HG02981 (cell line): ENCODE results near the gene TTYH1.
"Not testable (repeated sequence)": the region's sequence is repeated elsewhere in the genome, so short reads cannot be mapped to it uniquely, and the experiment has no call there.

Experiments
- ATAC-seq: cut with Tn5 transposase; IDR thresholded peaks from one replicate; pipeline ENCODE4 v1.9.1; 2021; ENCODE audit warnings: mild to moderate bottlenecking, moderate library complexity; ENCODE audit not compliant: unreplicated experiment

Gene TTYH1

DNA sequence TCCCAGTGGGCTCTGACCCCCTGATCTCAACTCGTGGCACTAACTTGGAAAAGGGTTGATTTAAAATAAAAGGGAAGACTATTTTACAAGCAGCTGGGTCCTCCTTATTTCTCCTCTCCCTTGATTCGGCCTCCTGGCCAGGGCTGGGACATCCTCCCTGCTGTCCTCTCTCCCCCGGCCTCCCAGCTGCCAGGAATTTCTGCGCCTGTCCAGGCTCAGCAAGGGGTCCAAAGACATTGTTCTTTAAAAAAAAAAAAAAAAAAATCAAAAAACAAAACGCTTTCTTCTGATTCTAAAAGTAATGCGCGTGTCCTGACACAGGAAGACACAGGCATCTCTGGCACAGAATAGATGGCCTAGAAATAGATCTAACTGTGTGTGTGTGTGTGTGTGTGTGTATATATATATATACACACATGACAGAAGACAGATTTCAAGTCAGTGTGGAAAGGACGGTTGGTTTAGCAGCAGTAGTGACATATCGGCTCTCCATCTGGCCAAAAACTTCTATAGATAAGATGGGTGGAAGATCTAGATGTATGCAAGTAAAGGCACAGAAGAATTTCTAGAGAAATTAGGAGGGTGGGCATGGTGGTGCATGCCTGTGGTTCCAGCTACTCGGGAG, 21.5 kb downstream of the TTYH1 start:
- ATAC-seq = no peak

DNA sequence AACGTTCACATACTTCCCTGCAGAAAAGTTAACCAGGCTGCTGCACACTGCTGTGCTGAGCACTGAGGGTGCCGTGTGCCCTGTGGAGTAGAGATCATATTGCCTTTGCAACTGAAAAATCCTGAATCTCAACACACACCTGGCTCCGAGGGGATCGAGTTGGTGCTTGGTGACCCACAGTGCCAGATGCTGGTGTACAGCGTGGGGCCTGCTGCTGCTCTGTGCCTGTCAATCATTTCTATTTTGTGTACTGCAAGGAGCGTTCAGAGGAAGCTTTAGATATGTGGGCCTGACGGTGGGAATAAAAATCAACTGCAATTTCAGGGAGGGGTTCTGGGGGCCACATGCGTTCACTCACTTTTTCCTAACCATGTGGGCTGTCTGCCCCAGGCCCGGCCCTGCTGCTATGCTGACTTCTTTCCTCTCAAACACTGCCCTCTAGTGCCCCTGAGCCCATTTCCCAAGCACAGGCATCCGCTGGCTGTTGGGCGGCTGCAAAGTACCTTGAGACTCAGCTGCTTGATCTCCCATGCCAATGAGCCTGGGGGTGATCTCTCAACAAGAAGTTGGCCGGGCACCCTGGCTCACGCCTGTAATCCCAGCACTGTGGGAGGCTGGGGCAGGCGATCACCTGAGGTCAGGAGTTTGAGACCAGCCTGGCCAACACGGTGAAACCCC, 24.0 kb downstream of the TTYH1 start:
- no peak for ATAC-seq

DNA sequence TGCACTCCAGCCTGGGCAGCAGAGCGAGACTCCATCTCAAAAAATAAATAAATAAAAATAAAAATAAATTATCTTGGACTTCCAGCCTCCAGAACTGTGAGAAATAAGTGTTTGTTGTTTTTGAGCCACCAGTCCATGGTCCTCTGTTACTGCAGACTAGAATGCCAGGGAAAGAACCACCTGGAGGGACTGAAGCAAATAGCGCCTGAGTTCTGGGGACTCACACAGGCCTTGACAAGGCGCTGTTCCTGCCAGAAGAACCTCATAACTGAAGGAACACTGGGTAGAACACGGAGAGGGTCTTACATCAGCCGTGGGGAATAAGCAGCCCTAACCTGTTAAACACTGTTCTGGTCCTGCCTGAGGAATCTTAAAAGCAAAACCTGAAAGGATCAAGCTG, 25.4 kb downstream of the TTYH1 start:
- no peak for ATAC-seq

DNA sequence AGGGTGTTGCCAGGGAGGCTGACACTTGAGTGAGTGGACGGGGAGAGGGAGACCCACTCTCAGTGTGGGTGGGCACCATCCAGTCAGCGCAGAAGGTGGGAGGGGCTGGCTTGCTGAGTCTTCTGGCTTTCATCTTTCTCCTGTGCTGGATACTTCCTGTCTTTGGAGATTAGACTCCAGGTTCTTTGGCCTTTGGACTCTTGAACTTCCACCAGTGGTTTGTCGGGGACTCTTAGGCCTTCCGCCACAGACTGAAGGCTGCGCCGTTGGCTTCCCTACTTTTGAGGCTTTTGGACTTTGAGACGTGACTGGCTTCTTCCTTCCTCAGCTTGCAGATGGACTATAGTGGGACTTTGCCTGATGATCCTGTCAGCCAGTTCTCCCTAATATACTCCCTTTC, 29.5 kb downstream of the TTYH1 start:
- ATAC-seq = no peak

DNA sequence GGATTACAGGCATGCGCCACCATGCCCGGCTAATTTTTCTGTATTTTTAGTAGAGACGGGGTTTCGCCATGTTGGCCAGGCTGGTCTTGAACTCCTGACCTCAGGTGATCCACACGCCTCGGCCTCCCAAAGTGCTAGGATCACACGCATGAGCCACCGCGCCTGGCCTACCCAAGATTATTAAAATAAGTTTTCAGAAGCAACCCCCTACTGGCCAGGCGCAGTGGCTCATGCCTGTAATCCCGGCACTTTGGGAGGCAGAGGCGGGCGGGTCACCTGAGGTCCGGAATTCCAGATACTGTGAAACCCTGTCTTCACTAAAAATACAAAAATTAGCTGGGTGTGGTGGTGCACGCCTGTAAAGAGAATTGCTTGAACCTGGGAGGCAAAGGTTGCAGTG, 31.1 kb downstream of the TTYH1 start:
- ATAC-seq = not testable (repeated sequence)

DNA sequence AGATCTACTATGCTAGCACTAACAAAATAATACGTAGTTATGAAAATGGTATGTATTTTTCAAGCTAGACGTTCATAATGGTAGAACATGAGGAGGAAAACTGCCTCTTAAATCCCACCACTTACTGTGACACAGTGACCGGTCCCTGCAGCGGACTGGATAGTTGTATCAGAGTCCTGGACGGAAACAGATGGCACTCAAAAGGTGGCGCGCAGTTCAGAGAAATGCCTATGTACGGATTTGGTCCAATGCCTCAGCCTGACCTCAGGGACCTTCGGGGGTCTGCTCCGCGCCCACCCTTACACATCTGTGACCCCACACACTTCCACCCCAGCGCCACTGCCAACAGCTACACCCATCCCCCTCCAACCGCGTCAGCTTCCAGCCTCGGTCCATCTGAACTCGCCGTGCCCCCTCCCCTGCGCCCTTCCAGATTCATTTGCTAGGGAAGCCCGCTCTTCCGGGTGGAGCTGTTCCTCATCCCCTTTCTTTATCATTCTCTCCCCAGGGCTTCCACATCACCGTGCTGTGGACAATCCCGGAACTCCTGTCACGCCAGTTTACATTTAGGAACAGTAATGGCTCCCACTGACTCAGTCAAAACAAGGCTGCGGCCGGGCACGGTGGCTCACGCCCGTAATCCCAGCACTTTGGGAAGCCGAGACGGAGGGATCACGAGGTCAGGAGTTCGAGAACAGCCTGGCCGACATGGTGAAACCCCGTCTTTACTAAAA, 32.9 kb downstream of the TTYH1 start:
- ATAC-seq = no peak

DNA sequence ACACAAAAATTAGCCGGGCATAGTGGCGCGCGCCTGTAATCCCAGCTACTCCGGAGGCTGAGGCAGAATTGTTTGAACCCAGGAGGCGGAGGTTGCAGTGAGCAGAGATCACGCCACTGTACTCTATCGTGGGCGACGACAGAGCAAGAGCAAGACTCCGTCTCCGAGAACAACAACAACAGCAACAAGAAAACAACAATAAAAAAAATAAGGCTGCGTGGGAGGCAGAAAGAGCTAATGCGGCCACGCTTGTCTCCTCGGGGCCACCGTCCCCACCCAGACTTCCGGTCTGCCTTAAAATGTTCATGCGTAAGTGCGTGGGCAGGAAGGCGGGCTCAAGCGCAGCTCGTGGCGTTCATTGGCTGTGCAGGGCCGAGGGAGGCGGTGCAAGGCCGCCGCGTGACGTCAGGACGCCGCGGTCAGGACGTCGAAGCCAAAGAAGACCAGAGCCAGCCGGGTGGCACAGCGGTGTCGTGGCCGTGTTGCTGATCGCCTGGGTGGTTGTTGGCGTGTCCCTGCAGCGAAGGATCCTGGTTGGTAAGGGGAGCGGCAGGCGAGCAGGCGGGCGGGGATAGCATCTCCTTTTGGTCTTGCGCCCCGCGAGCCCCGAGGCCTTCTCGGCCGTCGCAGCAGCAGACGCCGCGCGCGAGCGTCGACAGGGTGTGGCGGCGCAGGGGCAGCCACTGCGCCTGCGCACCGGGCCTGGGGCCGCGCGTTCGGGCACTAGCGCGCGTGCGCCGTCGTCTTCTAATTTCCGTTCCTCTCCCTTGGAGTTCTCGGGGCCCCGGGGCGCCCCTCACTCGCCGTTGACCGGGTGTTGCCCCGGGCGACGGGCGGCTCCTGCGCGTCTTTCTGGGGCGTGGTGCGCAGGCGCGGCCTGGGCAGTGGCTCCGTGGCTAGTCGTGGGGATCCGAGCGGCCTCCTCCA, 33.8 kb downstream of the TTYH1 start, which contains the start of gene LENG8:
Gene LENG8 (plus strand): TSS at position 426 of the 927 bp plus-strand sequence. CDS start 2,146 bp downstream, outside the sequence.
- ATAC-seq = peak; percentile 87

DNA sequence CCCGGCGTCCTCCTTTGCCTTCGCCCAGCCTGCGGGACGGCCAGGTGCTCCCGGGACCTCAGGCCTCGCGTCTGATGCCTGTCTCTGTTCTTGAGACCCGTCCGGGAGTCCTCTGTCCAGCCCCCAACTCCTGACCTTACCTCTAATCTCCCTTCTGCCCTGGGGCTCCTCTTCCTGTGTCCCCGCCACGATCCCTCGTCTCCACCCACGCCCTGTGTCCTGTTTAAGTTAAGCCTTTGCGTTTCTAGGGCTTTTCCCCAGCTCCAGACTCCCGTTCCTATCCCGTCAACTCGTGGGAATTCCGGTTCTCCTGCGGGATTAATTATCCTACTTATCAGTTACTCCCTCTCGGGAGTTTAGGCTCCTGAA, 34.4 kb downstream of the TTYH1 start:
- ATAC-seq = peak; percentile 1

DNA sequence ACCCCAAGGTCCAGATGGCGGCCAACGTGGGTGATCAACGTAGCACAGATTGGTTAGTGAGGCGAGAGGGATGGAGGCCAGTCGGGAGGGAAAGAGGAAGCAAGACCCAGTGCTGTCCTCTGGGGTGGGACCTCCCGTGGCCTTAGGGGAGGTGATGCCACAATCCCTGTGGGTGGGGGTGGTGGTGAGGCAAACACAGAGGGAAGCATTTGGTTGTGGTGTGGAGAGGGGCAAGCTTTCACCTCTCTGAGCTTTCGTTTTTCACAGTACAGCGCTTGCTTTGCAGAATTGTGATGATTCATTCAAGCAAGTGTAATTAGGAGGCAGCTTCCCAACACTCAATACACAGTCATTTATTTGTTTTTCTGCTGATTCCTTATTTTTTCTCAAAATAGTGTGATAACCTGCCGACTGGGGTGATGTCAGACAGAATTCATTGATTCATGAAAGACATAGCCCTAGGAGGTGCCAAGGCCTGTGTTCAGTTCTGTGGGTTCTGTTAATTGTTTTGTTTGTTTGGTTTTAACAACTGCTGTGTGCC, 36.1 kb downstream of the TTYH1 start:
- ATAC-seq = no peak

DNA sequence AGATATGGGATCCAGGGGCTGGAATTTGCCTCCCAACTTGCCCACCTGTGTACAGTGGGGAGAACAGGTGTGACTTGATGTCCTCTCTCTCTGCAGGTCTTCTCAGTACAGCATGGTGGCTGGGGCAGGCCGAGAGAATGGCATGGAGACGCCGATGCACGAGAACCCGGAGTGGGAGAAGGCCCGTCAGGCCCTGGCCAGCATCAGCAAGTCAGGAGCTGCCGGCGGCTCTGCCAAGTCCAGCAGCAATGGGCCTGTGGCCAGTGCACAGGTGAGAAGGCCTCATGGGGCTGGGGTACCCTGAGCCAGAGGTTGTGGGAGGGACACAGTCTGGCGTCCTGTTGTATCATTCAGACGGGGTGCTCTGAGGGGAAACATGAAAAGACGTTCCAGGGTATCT, 36.7 kb downstream of the TTYH1 start:
- no peak for ATAC-seq

DNA sequence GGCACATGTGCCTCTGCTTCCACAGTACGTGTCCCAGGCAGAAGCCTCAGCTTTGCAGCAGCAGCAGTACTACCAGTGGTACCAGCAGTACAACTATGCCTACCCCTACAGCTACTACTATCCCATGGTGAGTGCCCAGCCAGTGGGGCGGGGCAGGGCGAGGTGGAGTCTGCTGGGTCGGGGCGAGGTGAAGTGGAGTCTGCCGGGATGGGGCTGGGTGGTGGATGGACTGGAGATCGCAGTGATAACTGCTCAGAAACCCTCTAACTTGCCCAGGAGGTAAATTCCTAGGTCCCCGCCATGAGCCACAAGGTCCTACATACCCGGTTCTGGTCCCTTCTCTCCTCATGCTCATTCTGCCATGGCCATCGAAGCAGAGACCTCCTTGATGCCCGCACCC, 37.4 kb downstream of the TTYH1 start:
- ATAC-seq = no peak

DNA sequence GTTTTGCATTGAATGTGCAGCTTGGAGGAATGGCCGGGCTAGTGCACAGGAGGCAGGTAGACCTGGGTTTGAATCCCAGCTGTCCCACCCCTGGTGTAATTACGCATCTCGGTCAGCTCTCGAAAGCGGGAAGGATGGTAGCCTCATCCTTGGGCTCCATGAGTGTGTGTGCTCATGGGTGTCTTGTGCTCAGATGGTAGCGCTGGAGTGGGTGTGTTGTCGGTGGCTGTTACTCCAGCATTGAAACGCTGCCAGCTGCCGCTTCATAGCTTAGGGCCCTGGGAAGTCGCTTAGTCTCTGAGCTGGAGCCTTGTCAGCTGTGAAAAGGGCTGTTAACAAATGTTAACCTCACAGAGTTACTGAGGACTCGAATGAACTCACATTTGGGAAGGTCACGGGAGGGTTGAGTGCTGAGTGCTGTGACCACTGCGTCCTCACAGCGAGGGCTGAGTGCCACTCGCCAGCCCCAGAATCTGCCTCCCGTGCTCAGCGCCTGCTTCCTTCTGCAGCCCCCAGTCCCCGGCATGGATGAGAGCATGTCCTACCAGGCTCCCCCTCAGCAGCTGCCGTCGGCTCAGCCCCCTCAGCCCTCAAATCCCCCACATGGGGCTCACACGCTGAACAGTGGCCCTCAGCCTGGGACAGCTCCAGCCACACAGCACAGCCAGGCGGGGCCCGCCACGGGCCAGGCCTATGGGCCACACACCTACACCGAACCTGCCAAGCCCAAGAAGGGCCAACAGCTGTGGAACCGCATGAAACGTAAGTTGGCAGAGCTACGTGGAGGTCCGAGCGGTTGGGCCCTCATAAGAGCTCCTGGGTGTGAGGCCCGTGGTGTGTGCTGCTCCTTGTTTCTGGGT, 38.9 kb downstream of the TTYH1 start:
- no peak for ATAC-seq

DNA sequence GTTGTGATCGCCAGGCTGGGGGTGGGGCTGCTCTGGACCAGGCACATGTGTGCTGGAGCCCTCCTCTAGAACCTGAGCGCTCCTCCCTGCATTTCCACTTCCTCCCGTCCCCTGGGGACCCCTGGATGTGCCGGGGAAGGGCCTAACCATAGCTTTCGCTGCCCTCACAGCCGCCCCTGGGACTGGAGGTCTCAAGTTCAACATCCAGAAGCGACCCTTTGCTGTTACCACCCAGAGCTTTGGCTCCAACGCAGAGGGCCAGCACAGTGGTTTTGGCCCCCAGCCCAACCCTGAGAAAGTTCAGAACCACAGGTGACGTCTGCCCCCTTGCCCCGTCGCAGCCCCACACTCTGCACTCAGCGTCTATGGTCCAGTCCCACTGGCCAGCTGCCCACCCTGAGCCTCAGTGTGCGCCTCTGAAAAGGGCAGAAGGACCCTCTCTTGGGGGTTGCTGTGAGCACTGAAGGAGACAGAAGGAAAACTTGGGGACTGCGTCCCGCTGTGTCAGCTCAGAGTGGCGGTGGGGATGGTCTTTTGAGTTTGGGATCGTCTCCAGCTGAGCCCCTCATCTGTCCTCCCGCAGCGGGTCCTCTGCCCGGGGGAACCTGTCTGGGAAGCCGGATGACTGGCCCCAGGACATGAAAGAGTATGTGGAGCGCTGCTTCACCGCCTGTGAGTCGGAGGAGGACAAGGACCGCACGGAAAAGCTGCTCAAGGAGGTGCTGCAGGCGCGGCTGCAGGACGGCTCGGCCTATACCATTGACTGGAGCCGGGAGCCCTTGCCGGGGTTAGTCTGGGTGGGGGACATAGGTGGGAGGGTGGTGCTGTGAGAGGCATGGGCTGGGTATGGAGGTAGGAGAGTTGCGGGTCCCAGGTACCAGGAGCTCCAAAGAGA, 39.8 kb downstream of the TTYH1 start:
- no peak for ATAC-seq

DNA sequence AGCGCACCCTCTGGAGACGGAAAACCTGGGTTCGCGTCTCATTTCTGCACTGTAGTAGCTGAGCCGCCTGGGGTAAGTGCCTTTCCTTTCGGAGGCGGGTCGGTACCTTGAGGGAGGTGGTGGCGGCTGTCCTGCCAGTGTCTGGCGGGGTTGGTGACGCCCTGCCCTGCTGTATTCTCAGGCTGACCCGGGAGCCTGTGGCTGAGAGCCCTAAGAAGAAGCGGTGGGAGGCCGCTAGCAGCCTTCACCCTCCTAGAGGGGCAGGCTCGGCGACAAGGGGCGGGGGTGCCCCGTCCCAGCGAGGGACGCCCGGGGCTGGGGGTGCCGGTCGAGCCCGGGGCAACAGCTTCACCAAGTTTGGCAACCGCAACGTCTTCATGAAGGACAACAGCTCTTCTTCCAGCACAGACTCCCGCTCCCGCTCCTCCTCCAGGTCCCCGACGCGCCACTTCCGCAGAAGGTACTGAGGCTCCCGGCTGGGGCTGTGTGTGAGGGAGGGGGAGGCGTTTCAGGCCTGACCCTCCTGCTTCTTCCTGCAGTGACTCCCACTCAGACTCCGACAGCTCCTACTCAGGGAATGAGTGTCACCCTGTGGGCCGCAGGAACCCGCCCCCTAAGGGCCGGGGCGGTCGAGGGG, 40.6 kb downstream of the TTYH1 start:
- no peak for ATAC-seq

DNA sequence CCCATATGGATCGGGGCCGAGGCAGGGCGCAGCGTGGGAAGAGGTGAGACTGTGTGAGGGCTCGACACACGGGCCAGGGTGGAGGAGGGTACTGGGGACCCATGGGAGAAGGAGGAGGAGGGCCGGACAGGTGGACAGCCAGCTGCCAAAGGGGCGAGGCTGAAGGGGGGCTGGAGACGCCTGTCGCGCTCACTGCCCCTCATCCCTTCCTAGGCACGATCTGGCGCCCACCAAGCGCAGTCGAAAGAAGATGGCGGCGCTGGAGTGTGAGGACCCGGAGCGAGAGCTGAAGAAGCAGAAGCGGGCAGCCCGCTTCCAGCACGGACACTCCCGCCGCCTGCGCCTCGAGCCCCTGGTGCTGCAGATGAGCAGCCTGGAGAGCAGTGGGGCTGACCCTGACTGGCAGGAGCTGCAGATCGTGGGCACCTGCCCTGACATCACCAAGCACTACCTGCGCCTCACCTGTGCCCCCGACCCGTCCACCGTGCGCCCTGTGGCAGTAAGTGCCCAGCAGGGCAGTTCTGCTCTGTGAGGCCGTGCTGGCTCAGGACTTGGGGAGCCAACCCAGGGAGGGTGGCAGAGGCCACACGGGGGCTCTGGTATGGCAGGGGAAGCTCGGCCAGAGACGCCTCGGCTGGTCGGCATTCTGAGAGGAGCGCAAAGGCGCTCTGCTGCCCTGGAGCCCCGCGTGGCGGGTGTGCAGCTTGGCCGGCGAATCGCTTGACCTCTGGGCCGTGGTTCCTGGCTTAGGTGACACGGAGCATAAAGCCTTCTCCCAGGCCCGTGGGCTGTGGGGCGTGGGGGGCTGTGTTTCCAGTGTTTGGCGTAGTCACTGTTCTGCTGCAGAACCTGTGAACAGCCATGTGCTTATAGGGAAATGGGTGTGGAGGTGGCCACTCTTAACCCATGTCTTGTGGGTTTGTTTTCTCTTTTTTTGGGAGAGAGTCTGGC, 41.4 kb downstream of the TTYH1 start:
- no peak for ATAC-seq

DNA sequence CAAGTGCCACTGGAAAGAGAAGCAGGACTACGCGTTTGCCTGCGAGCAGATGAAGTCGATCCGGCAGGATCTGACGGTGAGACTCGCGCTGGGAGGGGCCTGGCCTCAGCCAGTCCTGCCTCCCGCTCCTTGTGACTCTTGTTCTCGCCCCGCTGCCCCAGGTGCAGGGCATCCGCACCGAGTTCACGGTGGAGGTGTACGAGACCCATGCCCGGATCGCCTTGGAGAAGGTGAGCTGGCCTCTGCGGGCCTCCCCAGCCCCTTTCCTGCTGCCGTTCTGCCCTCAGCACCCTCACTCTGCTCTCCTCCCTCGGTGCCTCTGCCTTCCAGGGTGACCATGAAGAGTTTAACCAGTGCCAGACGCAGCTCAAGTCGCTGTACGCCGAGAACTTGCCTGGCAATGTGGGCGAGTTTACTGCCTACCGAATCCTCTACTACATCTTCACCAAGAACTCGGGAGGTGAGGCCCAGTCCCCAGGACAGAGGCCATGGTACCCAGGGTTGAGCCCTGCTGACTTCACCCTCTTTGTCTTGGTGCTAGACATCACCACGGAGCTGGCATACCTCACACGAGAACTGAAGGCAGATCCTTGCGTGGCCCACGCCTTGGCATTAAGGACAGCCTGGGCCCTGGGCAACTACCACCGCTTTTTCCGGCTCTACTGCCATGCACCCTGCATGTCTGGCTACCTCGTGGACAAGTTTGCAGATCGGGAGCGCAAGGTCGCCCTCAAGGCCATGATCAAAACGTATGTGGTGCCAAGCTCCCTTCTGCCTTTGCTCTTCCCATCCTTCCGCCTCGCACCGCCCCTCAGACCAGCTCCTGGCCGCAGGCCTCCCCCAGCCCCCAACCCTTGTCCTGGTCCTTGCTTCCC, 42.7 kb downstream of the TTYH1 start:
- ATAC-seq = no peak
